Melanocyte of skin (primary cell): Measurements from ENCODE around the gene NFXL1. TPM values are rescaled to one million over a fixed set of nuclear protein-coding genes. Genes with fewer than 3 reads are reported as not detected.

Experiments
- total RNA-seq, 2 donors: library from RNA; depleted of rRNA; stranded (reverse); fragments of >200 nt; gene quantifications; 2 replicates each; pipeline ENCODE4 v1.2.3, GENCODE V29; 2012

NFXL1 gene
- total RNA-seq = 10 to 100 TPM in 1 of 2 donors, 1 to 10 TPM in 1; 8.3 to 11.4 TPM

DNA sequence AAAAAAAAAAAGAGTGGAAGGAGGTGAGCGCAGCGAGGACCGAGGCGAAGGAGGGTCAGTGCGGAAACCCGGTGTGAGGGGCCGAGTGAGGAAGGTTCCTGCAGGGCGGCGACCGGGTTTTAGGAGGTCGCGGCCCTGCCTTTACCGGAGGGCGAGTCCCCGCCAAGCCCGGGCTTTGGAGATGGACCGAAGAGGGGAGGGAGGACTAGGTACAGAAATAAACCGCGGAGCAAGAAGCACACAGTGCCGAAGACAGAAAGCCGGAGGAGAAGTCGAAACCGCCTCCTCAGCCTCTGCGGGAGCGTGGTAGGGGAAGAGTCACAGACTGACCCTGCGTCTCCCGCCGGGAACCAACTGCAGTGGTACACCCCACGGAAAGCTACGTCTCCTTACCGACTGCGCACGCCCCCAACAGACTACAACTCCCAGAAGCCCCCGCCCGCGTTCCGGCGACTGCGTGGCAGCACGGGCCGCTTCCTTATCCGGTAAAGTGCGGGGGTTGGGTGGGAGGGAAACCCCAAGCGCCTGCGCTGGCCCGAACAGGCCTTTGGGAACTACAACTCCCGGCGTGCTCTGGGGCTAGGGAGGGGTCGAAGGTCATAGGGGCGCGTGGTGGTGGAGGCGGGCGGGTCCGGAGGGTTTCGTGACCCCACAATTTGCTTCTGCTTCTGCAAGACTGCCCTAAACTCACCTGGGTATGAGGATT lies at the start of gene NFXL1:
Gene NFXL1, minus strand, starts transcription at position 364 of the 706 bp plus-strand sequence. CDS start 380 bp downstream, outside the sequence.

DNA sequence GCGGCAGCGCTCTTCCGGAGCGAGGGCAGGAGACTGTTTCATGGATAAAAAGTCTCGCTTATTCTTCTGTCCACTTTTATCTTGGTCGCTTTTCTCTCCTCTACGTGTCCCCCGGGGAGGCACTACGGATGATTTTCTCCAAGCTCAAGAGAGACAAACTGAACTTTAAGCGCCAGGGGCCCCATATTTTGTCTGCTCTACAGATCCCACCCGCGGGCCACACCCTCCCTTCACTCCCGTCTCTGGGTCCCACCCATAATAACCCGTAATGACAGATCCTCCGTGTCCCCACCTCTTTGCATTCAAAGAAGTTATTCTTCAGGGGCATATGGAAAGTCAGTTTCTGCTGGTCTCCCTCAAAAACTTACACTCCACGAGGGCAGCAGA lies 76.5 kb downstream of the NFXL1 start, which contains the start of gene CORIN:
Gene CORIN, minus strand, starts transcription at position 160 of the 387 bp plus-strand sequence. Its CDS starts 118 bp downstream, at position 42.

Other genes starting within 250 kb of the NFXL1 start
- under 1 TPM in 1 of 2 donors, not detected in 1; under 0.01 TPM for gene CORIN, start 76.5 kb downstream of the NFXL1 start, total RNA-seq
- gene CNGA1, start 102.1 kb upstream of the NFXL1 start, total RNA-seq = not detected
- 1 to 10 TPM in 1 of 2 donors, under 1 TPM in 1; 0.34 to 1.7 TPM for gene NIPAL1, start 102.2 kb upstream of the NFXL1 start, total RNA-seq
- gene TXK, start 219.7 kb upstream of the NFXL1 start, total RNA-seq = under 1 TPM; 0.33 to 0.34 TPM